Measurements from ENCODE around the gene NSD1.

GRCh38 chr5:177241768-177242167 lies 108.2 kb downstream of the NSD1 start:
- no peak for TF ChIP-seq CEBPB (IDR thresholded peaks at IDR 0.05; ENCODE audit: low read depth, low read length)
- TF ChIP-seq, protein P1, sequence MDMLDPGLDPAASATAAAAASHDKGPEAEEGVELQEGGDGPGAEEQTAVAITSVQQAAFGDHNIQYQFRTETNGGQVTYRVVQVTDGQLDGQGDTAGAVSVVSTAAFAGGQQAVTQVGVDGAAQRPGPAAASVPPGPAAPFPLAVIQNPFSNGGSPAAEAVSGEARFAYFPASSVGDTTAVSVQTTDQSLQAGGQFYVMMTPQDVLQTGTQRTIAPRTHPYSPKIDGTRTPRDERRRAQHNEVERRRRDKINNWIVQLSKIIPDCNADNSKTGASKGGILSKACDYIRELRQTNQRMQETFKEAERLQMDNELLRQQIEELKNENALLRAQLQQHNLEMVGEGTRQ (IDR thresholded peaks at IDR 0.05; ENCODE audit: low read depth, low read length) = no peak

All from IMR-90 (cell line).